Thyroid gland (tissue), 4 donors: Measurements from ENCODE around the gene PRKCE. TPM values are rescaled to one million over a fixed set of nuclear protein-coding genes. Genes with fewer than 3 reads are reported as not detected.

Source experiments
- DNase-seq, 2 donors: peaks; one replicate each; pipeline ENCODE4 v3.0.0-alpha.2; 2019
- H3K27ac ChIP-seq, 3 donors: fragments of 200-600 bp; sonication (generic); 1 replicate in 2 of 3; 2 replicates in 1 of 3; pipeline ENCODE4 v1.5.1; 2016 to 2019; ENCODE audit warnings: mild to moderate bottlenecking in 1 of 3, moderate library complexity in 1 of 3
- H3K27me3 ChIP-seq: fragments of 200-600 bp; sonication (generic); one replicate; pipeline ENCODE4 v1.5.1; 2019
- H3K36me3 ChIP-seq, 2 donors: fragments of 200-600 bp; sonication (generic); one replicate each; pipeline ENCODE4 v1.5.1; 2016 to 2019
- H3K4me1 ChIP-seq, 2 donors: fragments of 200-600 bp; sonication (generic); one replicate each; pipeline ENCODE4 v1.5.1; 2017 to 2019
- H3K4me3 ChIP-seq, 3 donors: fragments of 200-600 bp; sonication (generic); replicated peaks in 1 of 3; 1 replicate in 2 of 3; 2 replicates in 1 of 3; pipeline ENCODE4 v1.5.1; 2016; ENCODE audit warnings: mild to moderate bottlenecking in 1 of 3
- H3K9me3 ChIP-seq: fragments of 200-600 bp; sonication (generic); one replicate; pipeline ENCODE4 v1.5.1; 2017
- POLR2A ChIP-seq, 2 donors: fragments of 450-650 bp; IDR thresholded peaks; one replicate each; pipeline ENCODE4 v1.6.1; 2017; ENCODE audit warnings: antibody characterized with exemption in 2 of 2, mild to moderate bottlenecking in 2 of 2, moderate library complexity in 1 of 2
- WGBS, 2 donors: methylation state at CpG; one replicate each; pipeline ENCODE4 v1.1.5; 2017; 5-methylcytosine and 5-hydroxymethylcytosine counted together
- intact Hi-C: fragments of 100-400 bp; cut with DNase I; formaldehyde crosslinking; loops from one replicate; pipeline ENCODE4 v1.15.1; 2023
- total RNA-seq, 4 donors: library from RNA; depleted of rRNA; stranded (reverse); fragments of >200 nt; gene quantifications; one replicate each; pipeline ENCODE4 v1.2.3, GENCODE V29; 2016
- TF ChIP-seq, protein P1 (sequence below), 6 experiments: fragments of 200-600 bp in 3 of 6; fragments of 450-650 bp in 3 of 6; sonication (generic) in 3 of 6; IDR thresholded peaks; one replicate each; pipeline ENCODE4 v1.5.1; 2016 to 2019; ENCODE audit warnings: antibody characterized with exemption in 6 of 6, mild to moderate bottlenecking in 2 of 6, inconsistent platforms in 1 of 6, moderate library complexity in 1 of 6

Gene PRKCE
- total RNA-seq, 4 donors from 2014 or later = 8.4 to 35.3 (median 15.2) TPM

DNA sequence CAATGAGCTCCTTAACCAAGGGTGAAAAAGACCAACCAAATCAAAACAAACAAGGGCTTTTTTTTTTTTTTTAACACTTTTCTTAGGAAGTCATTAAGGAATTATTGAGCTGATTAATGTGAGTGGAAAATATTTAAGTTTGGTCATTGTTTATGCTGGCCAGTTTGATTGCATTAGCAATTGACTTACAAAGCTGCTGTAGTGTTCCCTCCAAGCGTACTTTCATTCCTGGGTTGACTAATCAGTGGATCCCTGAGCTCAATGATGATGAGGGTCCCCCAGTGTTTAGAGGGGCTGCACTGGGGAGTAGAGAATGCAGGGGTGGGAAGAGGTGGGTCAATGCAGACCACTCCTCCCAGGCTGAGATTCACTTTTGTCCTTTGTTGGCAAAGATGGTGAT, 119.3 kb downstream of the PRKCE start:
- H3K27ac ChIP-seq = no peak overlapping the region
- no peaks in the 10 kb centered on the region for H3K27me3 ChIP-seq
- peaks cover 7 to 12% of the 10 kb centered on the region in 2 donors for H3K4me1 ChIP-seq

DNA sequence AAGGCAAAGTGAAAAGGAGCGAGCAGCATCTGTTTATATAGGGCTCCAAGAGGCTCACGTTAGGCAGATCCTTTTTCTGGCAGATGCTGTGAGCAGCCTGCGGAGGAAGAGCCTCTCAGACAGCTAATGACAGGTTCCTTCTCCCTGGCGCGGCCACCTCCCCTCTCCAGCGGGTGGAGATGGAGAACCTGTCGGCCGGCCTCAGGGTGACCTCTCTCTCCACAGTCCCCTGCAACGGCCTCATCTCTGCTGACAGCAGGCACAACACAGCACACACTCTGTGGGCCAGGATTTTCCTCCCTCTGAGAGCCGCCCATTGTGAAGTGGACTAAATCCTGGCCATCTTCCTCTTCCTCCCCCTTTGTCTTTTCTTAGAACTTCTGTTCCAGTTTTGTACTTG, 119.8 kb downstream of the PRKCE start:
- Histone ChIP-seq H3K36me3 (no peaks in the 10 kb centered on the region), H3K4me1 (peaks cover 2 to 8% of the 10 kb centered on the region in 2 donors), H3K27ac (no peak overlapping the region), H3K27me3 (no peaks in the 10 kb centered on the region), H3K9me3 (no peaks in the 10 kb centered on the region), H3K4me3 (no peak overlapping the region)
- intact Hi-C loops = no loop called here
- no peak for TF ChIP-seq POLR2A (IDR thresholded peaks at IDR 0.05)
- TF ChIP-seq, protein P1, sequence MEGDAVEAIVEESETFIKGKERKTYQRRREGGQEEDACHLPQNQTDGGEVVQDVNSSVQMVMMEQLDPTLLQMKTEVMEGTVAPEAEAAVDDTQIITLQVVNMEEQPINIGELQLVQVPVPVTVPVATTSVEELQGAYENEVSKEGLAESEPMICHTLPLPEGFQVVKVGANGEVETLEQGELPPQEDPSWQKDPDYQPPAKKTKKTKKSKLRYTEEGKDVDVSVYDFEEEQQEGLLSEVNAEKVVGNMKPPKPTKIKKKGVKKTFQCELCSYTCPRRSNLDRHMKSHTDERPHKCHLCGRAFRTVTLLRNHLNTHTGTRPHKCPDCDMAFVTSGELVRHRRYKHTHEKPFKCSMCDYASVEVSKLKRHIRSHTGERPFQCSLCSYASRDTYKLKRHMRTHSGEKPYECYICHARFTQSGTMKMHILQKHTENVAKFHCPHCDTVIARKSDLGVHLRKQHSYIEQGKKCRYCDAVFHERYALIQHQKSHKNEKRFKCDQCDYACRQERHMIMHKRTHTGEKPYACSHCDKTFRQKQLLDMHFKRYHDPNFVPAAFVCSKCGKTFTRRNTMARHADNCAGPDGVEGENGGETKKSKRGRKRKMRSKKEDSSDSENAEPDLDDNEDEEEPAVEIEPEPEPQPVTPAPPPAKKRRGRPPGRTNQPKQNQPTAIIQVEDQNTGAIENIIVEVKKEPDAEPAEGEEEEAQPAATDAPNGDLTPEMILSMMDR (IDR thresholded peaks at IDR 0.05) = no peak
- no peak for DNase-seq
- WGBS, 2 donors = 49% methylated on average over 10 of the region's 10 CpGs

More for the DNA sequence above, 119.3 kb downstream of the PRKCE start:
- no peak overlapping the region for H3K4me3 ChIP-seq
- intact Hi-C loops = no loop called here
- DNase-seq = no peak
- no peaks in the 10 kb centered on the region for H3K9me3 ChIP-seq
- TF ChIP-seq, protein P1 (IDR thresholded peaks at IDR 0.05) = no peak
- no peak for TF ChIP-seq POLR2A (IDR thresholded peaks at IDR 0.05)
- 78 to 82% methylated on average over 1 of the region's 1 CpG for WGBS, 2 donors
- no peaks in the 10 kb centered on the region for H3K36me3 ChIP-seq

DNA sequence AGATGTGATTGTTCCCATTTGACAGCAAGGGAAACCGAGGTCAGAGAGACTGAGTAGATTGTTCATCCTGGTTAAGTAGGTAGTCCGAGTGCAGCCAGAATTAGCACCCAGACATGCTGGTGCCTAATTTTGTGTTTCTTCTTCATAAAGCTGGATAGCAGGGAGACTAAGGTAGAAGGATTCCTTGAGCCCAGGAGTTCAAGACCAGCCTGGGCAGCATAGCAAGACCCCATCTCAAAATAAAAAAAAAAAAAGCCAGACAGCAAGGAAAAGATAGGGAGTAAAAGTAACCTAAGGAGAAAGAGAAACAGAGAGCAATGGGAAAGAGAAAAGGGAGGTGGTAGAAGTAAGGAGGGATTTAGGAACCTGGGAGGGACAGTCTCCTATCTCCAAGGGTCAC, 120.6 kb downstream of the PRKCE start:
- Histone ChIP-seq H3K36me3 (no peaks in the 10 kb centered on the region), H3K27ac (no peak overlapping the region), H3K27me3 (no peaks in the 10 kb centered on the region), H3K9me3 (no peaks in the 10 kb centered on the region), H3K4me1 (peaks cover 0 to 5% of the 10 kb centered on the region in 2 donors), H3K4me3 (no peak overlapping the region)
- no peak for TF ChIP-seq POLR2A (IDR thresholded peaks at IDR 0.05)
- TF ChIP-seq, protein P1 (IDR thresholded peaks at IDR 0.05) = no peak
- intact Hi-C loops = no loop called here
- DNase-seq = no peak
- 50 to 53% methylated on average over 2 of the region's 2 CpGs for whole genome bisulfite sequencing, 2 donors

DNA sequence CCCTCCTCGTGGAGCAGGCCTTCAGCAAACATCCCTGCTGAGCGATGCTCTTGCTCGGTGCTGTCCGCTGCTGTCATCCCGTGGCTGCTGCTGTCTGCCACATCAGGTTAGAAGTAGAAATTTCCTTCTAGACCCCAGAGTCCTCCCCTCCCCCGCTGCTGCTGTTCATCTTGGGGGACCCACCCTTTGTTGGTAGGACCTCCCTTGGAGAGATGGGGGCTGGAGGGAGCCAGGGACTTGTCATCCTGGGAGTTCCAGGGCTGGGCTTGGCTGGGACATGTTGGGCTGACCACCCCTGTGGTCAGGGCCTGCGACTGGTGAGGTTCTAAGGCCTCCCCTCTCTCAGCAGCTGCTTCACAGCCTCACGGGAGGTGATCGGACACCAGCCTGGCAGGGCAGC, 122.4 kb downstream of the PRKCE start:
- WGBS, 2 donors = 93 to 97% methylated on average over 6 to 8 of the region's 9 CpGs
- TF ChIP-seq POLR2A (IDR thresholded peaks at IDR 0.05) = no peak
- TF ChIP-seq, protein P1 (IDR thresholded peaks at IDR 0.05) = no peak

DNA sequence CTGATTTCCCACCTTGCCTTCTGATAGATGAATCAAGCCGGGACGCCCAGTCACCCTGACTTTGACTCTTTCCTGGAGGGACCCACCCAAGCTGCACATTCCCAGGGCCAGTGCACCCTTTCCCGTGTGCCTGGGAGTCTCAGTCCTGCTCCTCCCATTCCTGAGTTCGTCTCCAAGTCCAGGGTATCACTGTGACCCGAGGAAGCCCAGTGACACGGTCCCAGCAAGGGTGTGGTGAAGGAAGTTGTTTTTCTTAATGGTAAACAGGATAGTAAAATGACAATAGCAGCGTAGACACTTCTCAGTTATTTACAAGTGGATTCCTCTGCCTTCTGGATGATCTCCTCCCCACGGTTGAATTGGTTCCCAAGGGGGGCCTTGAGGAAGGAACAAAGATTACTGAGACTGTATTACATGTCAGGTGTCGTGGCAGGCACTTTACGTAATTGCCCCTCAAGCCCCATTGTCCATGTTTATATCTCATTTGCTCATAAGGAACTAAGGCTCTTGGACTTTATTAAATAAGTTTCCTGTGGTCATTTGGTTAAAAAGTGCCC, 123.3 kb downstream of the PRKCE start:
- WGBS, 2 donors = 68 to 71% methylated on average over 9 to 10 of the region's 10 CpGs
- no peaks in the 10 kb centered on the region for H3K27me3 ChIP-seq
- intact Hi-C loops = loop anchor here (5.0 kb wide), 1 partner anchor 163 kb away; no protein-coding TSS in a partner anchor
- no peak for DNase-seq
- H3K4me3 ChIP-seq = no peak overlapping the region
- H3K4me1 ChIP-seq = no peaks in the 10 kb centered on the region
- no peaks in the 10 kb centered on the region for H3K9me3 ChIP-seq
- TF ChIP-seq POLR2A (IDR thresholded peaks at IDR 0.05) = no peak
- TF ChIP-seq, protein P1 (IDR thresholded peaks at IDR 0.05) = no peak
- no peak overlapping the region for H3K27ac ChIP-seq
- no peaks in the 10 kb centered on the region for H3K36me3 ChIP-seq

More for the DNA sequence above, 122.4 kb downstream of the PRKCE start:
- Histone ChIP-seq H3K4me3 (no peak overlapping the region), H3K9me3 (no peaks in the 10 kb centered on the region), H3K36me3 (no peaks in the 10 kb centered on the region), H3K27me3 (no peaks in the 10 kb centered on the region), H3K4me1 (no peaks in the 10 kb centered on the region), H3K27ac (no peak overlapping the region)
- DNase-seq = no peak
- intact Hi-C loops = no loop called here
